Measurements from ENCODE around the gene WASF2.

DNA sequence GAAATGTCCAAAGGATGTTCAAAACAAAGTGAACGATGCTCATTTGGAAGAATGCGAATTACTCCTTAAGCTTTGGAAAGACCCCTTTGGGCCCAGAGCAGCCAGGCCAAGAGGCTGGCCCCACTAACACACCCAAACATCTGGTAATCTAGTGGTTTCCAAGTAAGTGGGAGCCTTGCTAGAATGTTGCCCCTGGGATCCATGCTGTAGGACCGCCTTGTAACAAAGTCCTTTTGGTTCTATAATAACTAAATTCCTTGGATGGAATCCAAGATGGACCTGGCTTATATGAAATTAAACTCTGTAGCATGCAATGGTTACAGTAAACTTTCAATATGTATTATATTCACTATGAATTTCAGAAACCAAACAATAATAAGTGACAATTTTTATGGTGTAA, 72.3 kb downstream of the WASF2 start:
- TF ChIP-seq, protein P1, sequence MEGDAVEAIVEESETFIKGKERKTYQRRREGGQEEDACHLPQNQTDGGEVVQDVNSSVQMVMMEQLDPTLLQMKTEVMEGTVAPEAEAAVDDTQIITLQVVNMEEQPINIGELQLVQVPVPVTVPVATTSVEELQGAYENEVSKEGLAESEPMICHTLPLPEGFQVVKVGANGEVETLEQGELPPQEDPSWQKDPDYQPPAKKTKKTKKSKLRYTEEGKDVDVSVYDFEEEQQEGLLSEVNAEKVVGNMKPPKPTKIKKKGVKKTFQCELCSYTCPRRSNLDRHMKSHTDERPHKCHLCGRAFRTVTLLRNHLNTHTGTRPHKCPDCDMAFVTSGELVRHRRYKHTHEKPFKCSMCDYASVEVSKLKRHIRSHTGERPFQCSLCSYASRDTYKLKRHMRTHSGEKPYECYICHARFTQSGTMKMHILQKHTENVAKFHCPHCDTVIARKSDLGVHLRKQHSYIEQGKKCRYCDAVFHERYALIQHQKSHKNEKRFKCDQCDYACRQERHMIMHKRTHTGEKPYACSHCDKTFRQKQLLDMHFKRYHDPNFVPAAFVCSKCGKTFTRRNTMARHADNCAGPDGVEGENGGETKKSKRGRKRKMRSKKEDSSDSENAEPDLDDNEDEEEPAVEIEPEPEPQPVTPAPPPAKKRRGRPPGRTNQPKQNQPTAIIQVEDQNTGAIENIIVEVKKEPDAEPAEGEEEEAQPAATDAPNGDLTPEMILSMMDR (conservative IDR thresholded peaks at IDR 0.05; ENCODE audit: low read depth, low read length), result no peak
- TF ChIP-seq POLR2A (IDR thresholded peaks at IDR 0.05; ENCODE audit: low read depth, low read length) (no peak), SMC3 (IDR thresholded peaks at IDR 0.05; ENCODE audit: low read depth, low read length) (no peak), RAD21 (IDR thresholded peaks at IDR 0.05; ENCODE audit: low read length) (no peak), RFX5 (IDR thresholded peaks at IDR 0.05; ENCODE audit: low read depth, low read length) (no peak), CEBPB (IDR thresholded peaks at IDR 0.05; ENCODE audit: low read depth, low read length) (no peak), RCOR1 (IDR thresholded peaks at IDR 0.05; ENCODE audit: insufficient replicate concordance, low read length) (no peak), FOS (IDR thresholded peaks at IDR 0.05; ENCODE audit: low read depth, low read length) (no peak), NFE2L2 (IDR thresholded peaks at IDR 0.05; ENCODE audit: low read depth, low read length) (no peak), MAFK (IDR thresholded peaks at IDR 0.05; ENCODE audit: low read depth, low read length) (no peak), CHD1 (IDR thresholded peaks at IDR 0.05; ENCODE audit: low read depth, low read length) (no peak)
- TF ChIP-seq, protein P2, sequence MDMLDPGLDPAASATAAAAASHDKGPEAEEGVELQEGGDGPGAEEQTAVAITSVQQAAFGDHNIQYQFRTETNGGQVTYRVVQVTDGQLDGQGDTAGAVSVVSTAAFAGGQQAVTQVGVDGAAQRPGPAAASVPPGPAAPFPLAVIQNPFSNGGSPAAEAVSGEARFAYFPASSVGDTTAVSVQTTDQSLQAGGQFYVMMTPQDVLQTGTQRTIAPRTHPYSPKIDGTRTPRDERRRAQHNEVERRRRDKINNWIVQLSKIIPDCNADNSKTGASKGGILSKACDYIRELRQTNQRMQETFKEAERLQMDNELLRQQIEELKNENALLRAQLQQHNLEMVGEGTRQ (IDR thresholded peaks at IDR 0.05; ENCODE audit: low read depth, low read length), result no peak
- TF ChIP-seq, protein P3, sequence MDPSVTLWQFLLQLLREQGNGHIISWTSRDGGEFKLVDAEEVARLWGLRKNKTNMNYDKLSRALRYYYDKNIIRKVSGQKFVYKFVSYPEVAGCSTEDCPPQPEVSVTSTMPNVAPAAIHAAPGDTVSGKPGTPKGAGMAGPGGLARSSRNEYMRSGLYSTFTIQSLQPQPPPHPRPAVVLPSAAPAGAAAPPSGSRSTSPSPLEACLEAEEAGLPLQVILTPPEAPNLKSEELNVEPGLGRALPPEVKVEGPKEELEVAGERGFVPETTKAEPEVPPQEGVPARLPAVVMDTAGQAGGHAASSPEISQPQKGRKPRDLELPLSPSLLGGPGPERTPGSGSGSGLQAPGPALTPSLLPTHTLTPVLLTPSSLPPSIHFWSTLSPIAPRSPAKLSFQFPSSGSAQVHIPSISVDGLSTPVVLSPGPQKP (IDR thresholded peaks at IDR 0.05; ENCODE audit: borderline replicate concordance, low read depth, low read length), result no peak
